HEK293T (cell line): ENCODE data around the gene DPP4.

ENCODE experiments used
- ARNT ChIP-seq: fragments of 450-650 bp; IDR thresholded peaks from 2 replicates; pipeline ENCODE4 v1.6.1; 2017; ENCODE audit warnings: mild to moderate bottlenecking
- BHLHE40 ChIP-seq: fragments of 450-650 bp; IDR thresholded peaks from 2 replicates; pipeline ENCODE4 v1.6.1; 2016; ENCODE audit warnings: mild to moderate bottlenecking, moderate library complexity, borderline replicate concordance
- ELF4 ChIP-seq: fragments of 450-650 bp; IDR thresholded peaks from 2 replicates; pipeline ENCODE4 v1.6.1; 2017; ENCODE audit warnings: antibody characterized with exemption
- FOXA1 ChIP-seq: fragments of 450-650 bp; IDR thresholded peaks from 2 replicates; pipeline ENCODE4 v1.6.1; 2016; ENCODE audit warnings: mild to moderate bottlenecking
- FOXK2 ChIP-seq: fragments of 450-650 bp; IDR thresholded peaks from 2 replicates; pipeline ENCODE4 v1.6.1; 2016; ENCODE audit warnings: mild to moderate bottlenecking
- FOXM1 ChIP-seq: fragments of 450-650 bp; IDR thresholded peaks from 2 replicates; pipeline ENCODE4 v1.6.1; 2017; ENCODE audit warnings: mild to moderate bottlenecking, borderline replicate concordance
- HDGF ChIP-seq: fragments of 450-650 bp; IDR thresholded peaks from 2 replicates; pipeline ENCODE4 v1.6.1; 2017; ENCODE audit warnings: antibody characterized with exemption, borderline replicate concordance
- L3MBTL2 ChIP-seq: fragments of 450-650 bp; conservative IDR thresholded peaks from 2 replicates; pipeline ENCODE4 v1.6.1; 2016; ENCODE audit warnings: mild to moderate bottlenecking
- LEF1 ChIP-seq: fragments of 450-650 bp; IDR thresholded peaks from 2 replicates; pipeline ENCODE4 v1.6.1; 2017; ENCODE audit warnings: mild to moderate bottlenecking, borderline replicate concordance
- PKNOX1 ChIP-seq: fragments of 450-650 bp; IDR thresholded peaks from 2 replicates; pipeline ENCODE4 v1.6.1; 2016
- SP1 ChIP-seq: fragments of 450-650 bp; IDR thresholded peaks from 2 replicates; pipeline ENCODE4 v1.6.1; 2017
- SUZ12 ChIP-seq: fragments of 450-650 bp; IDR thresholded peaks from 2 replicates; pipeline ENCODE4 v1.6.1; 2016; ENCODE audit warnings: mild to moderate bottlenecking
- TARDBP ChIP-seq: fragments of 450-650 bp; IDR thresholded peaks from 2 replicates; pipeline ENCODE4 v1.6.1; 2016

- TF ChIP-seq TARDBP = no peak
- TF ChIP-seq LEF1 = no peak
- no peak for TF ChIP-seq SUZ12
- TF ChIP-seq SP1 = no peak
- no peak for TF ChIP-seq HDGF
- no peak for TF ChIP-seq ARNT
- TF ChIP-seq BHLHE40 = no peak
- TF ChIP-seq FOXA1 = no peak
- TF ChIP-seq L3MBTL2 = no peak
- TF ChIP-seq PKNOX1 = no peak
- no peak for TF ChIP-seq FOXM1
- no peak for TF ChIP-seq ELF4
- TF ChIP-seq FOXK2 = no peak
Observed at GRCh38 chr2:162063899-162064298, 10.1 kb downstream of the DPP4 start.
